ENCODE data around the gene MYBPC1. TPM values are rescaled to one million over a fixed set of nuclear protein-coding genes. Genes with fewer than 3 reads are reported as not detected.

MYBPC1 gene
- total and polyA plus RNA-seq, 2 of the 13 experiments (the other 11 are each of a cell fraction or from before 2014, with no cell fraction given) = 0.31 to 0.53 TPM

GRCh38 chr12:101650346-101651117, 55.8 kb downstream of the MYBPC1 start:
- BruUV-seq (replicated peaks) = no TSS peak
- Histone ChIP-seq H4K20me1 (ENCODE audit: insufficient read depth, low read length) (no peaks in the 10 kb centered on the region), H3K27ac (ENCODE audit: extremely low read length, insufficient read depth, low read length) (no peak overlapping the region), H3K4me3 (replicated peaks in 1 of 3; ENCODE audit: insufficient read depth in 1 of 3, low read depth in 2 of 3, low read length in 3 of 3) (no peak overlapping the region), H3K9me3 (ENCODE audit: low read length) (no peaks in the 10 kb centered on the region), H3K4me1 (ENCODE audit: insufficient read depth, low read length) (peaks cover 48% of the 10 kb centered on the region), H3K36me3 (replicated peaks in 1 of 2; ENCODE audit: control insufficient read depth in 1 of 2, insufficient read depth in 2 of 2, low read length in 2 of 2) (no peaks in the 10 kb centered on the region), H3K79me2 (ENCODE audit: insufficient read depth, low read length) (no peaks in the 10 kb centered on the region), H3K9ac (ENCODE audit: insufficient read depth, low read depth, low read length) (no peak overlapping the region), H2AFZ (ENCODE audit: low read length) (no peak overlapping the region), H3K27me3 (ENCODE audit: control insufficient read depth in 1 of 2, insufficient read depth in 2 of 2, low read length in 2 of 2) (no peaks in the 10 kb centered on the region), H3K4me2 (ENCODE audit: low read depth, low read length) (no peak overlapping the region)
- ChIA-PET POLR2A (no interaction called here), CTCF (ENCODE audit: low intra/inter-chr PET ratio, low total read pairs) (no interaction called here)
- DNase-seq (ENCODE audit: low spot score) (no peak), ATAC-seq (no peak), FAIRE-seq (no peak)
- TF ChIP-seq AGO2 (optimal IDR thresholded peaks at IDR 0.05; ENCODE audit: low read depth, low read length) (no peak), PRDM15 (CRISPR knock-in tag; IDR thresholded peaks at IDR 0.05) (no peak), GLMP (CRISPR knock-in tag; IDR thresholded peaks at IDR 0.05; ENCODE audit: borderline replicate concordance) (no peak), SRY (CRISPR knock-in tag; IDR thresholded peaks at IDR 0.05) (no peak), TOE1 (CRISPR knock-in tag; IDR thresholded peaks at IDR 0.05) (no peak), NR2F1 (CRISPR knock-in tag; IDR thresholded peaks at IDR 0.05) (no peak), LBX2 (CRISPR knock-in tag; IDR thresholded peaks at IDR 0.05; ENCODE audit: borderline replicate concordance) (no peak), ZNF30 (CRISPR knock-in tag; IDR thresholded peaks at IDR 0.05) (no peak)
- WGBS (ENCODE audit: low lambda C conversion rate) = 96% methylated on average over 4 of the region's 4 CpGs
- in situ Hi-C loops (cut with HindIII; ENCODE audit: extremely low pct_ligation_motif_present, low pct_unique_long_range_greater_than_20kb) = no loop called here
- intact Hi-C loops (cut with micrococcal nuclease; ENCODE audit: unreplicated experiment) = loop anchor here (5.0 kb wide), 1 partner anchor 33 kb away; no protein-coding TSS in a partner anchor
